Endothelial cell of umbilical vein (primary cell): ENCODE data around the gene ASB7. TPM values are rescaled to one million over a fixed set of nuclear protein-coding genes. Genes with fewer than 3 reads are reported as not detected.

Experiments
- BruUV-seq: library from RNA; stranded (reverse); fragments of 400-500 nt; replicated peaks from 2 replicates; lab custom pipeline; 2021; lab: Mats Ljungman, UMichigan
- CTCF ChIA-PET: fragments of 300-600, 350-600 bp; sonication (Branson Sonifier 250); formaldehyde crosslinking; loops from one replicate; lab custom pipeline; 2021; ENCODE audit warnings: antibody characterized with exemption, inconsistent platforms; lab: Charles Lee
- POLR2A ChIA-PET: fragments of 300-600, 350-600 bp; sonication (Branson Sonifier 250); formaldehyde crosslinking; loops from one replicate; lab custom pipeline; 2021; ENCODE audit warnings: antibody characterized with exemption, inconsistent platforms; lab: Charles Lee
- DNase-seq: peaks from one replicate; pipeline ENCODE4 v3.0.0-alpha.2; 2011; ENCODE audit warnings: low read depth, low spot score
- FAIRE-seq: peaks from 2 replicates; lab custom pipeline; 2011; peaks lifted over from hg19 to GRCh38; lab: Jason Lieb, UNC
- H2AFZ ChIP-seq: 2 replicates; pipeline ENCODE4 v1.6.0; 2012; ENCODE audit warnings: low read depth, low read length, control low read depth, inconsistent platforms
- H3K27ac ChIP-seq: 2 replicates; pipeline ENCODE4 v1.5.1; 2011; ENCODE audit warnings: low read depth, mild to moderate bottlenecking, control low read depth, low read length, moderate library complexity; ENCODE audit not compliant: insufficient read depth
- H3K27me3 ChIP-seq, 2 experiments: 2 replicates each; pipeline versions ENCODE4 v1.6.0 to v1.6.1; 2011; ENCODE audit warnings: low read length in 2 of 2, mixed read lengths in 1 of 2; ENCODE audit not compliant: control insufficient read depth in 2 of 2, insufficient read depth in 2 of 2
- H3K36me3 ChIP-seq, 2 experiments: 2 replicates in 1 of 2; 3 replicates in 1 of 2; pipeline ENCODE4 v1.5.1; 2011; ENCODE audit warnings: low read length in 2 of 2, mild to moderate bottlenecking in 1 of 2, moderate library complexity in 1 of 2; ENCODE audit not compliant: control insufficient read depth in 2 of 2, insufficient read depth in 2 of 2; ENCODE audit errors: extremely low read depth in 1 of 2
- H3K4me1 ChIP-seq: 3 replicates; pipeline ENCODE4 v1.5.1; 2011; ENCODE audit warnings: mild to moderate bottlenecking, low read length; ENCODE audit not compliant: control insufficient read depth, insufficient read depth; ENCODE audit errors: extremely low read depth
- H3K4me2 ChIP-seq: 2 replicates; pipeline ENCODE4 v1.6.1; 2011; ENCODE audit warnings: low read length, control low read depth, mixed read lengths; ENCODE audit not compliant: insufficient read depth
- H3K4me3 ChIP-seq, 3 experiments: fragments of 200-600 bp in 1 of 3; sonication (generic), shearing (Covaris generic) in 1 of 3; replicated peaks in 1 of 3; 2 replicates each; pipeline ENCODE4 v1.5.1; 2011 to 2016; ENCODE audit warnings: control low read depth in 3 of 3, low read length in 3 of 3, mild to moderate bottlenecking in 2 of 3, inconsistent platforms in 1 of 3, low read depth in 1 of 3, moderate library complexity in 1 of 3; ENCODE audit not compliant: insufficient read depth in 1 of 3
- H3K79me2 ChIP-seq: 2 replicates; pipeline ENCODE4 v1.6.0; 2012; ENCODE audit warnings: low read length, inconsistent platforms; ENCODE audit not compliant: control insufficient read depth, insufficient read depth
- H3K9ac ChIP-seq: replicated peaks from 2 replicates; pipeline ENCODE3; 2011; ENCODE audit warnings: low read length, control low read depth; ENCODE audit not compliant: insufficient read depth; ENCODE audit errors: extremely low read depth
- H3K9me1 ChIP-seq: replicated peaks from 3 replicates; pipeline ENCODE4 v1.6.0; 2011; ENCODE audit warnings: mild to moderate bottlenecking, low read length; ENCODE audit not compliant: control insufficient read depth, insufficient read depth; ENCODE audit errors: extremely low read depth
- H3K9me3 ChIP-seq: replicated peaks from 2 replicates; pipeline ENCODE4 v1.5.1; 2012; ENCODE audit warnings: low read length, inconsistent platforms; ENCODE audit not compliant: control insufficient read depth, insufficient read depth
- H4K20me1 ChIP-seq: replicated peaks from 2 replicates; pipeline ENCODE3; 2011; ENCODE audit warnings: mild to moderate bottlenecking, low read length; ENCODE audit not compliant: control insufficient read depth, insufficient read depth; ENCODE audit errors: extremely low read depth
- EZH2 ChIP-seq: IDR thresholded peaks from 2 replicates; pipeline ENCODE4 v1.6.1; 2012; ENCODE audit warnings: borderline replicate concordance, low read depth, mild to moderate bottlenecking, moderate library complexity, low read length, inconsistent platforms; ENCODE audit not compliant: severe bottlenecking
- FOS ChIP-seq: IDR thresholded peaks from 2 replicates; pipeline ENCODE4 v1.6.1; 2011; ENCODE audit warnings: mild to moderate bottlenecking, low read length, moderate library complexity, borderline replicate concordance; ENCODE audit not compliant: insufficient read depth
- GATA2 ChIP-seq: IDR thresholded peaks from 2 replicates; pipeline ENCODE4 v1.7.0; 2011; ENCODE audit warnings: low read depth, mild to moderate bottlenecking, moderate library complexity, mixed read lengths, low read length; ENCODE audit not compliant: insufficient read length, insufficient read depth
- JUN ChIP-seq: IDR thresholded peaks from 2 replicates; pipeline ENCODE4 v1.6.1; 2011; ENCODE audit warnings: borderline replicate concordance, low read depth; ENCODE audit not compliant: insufficient read length, insufficient read depth
- MYC ChIP-seq: IDR thresholded peaks from one replicate; pipeline ENCODE4 v1.6.1; 2011; ENCODE audit warnings: mild to moderate bottlenecking, low read depth, low read length
- POLR2AphosphoS5 ChIP-seq: IDR thresholded peaks from 2 replicates; pipeline ENCODE4 v1.6.1; 2012; ENCODE audit warnings: low read depth, mild to moderate bottlenecking, control low read depth, low read length, moderate library complexity; ENCODE audit not compliant: insufficient read depth
- dilution Hi-C: fragments of 300-500 bp; cut with MboI; formaldehyde crosslinking; loops from one replicate; pipeline ENCODE4 v1.15.0; 2019; ENCODE audit warnings: low sequenced_read_pairs; ENCODE audit not compliant: extremely low pct_ligation_motif_present
- intact Hi-C: fragments of 100-400 bp; cut with micrococcal nuclease; formaldehyde crosslinking; loops from one replicate; pipeline ENCODE4 v1.10.0; 2022
- polyA plus RNA-seq, 4 experiments: library from polyadenylated mRNA; depleted of rRNA in 3 of 4; stranded (reverse) in 3 of 4; unstranded in 1 of 4; fragments of >200 nt; gene quantifications; 2 replicates each; pipeline versions ENCODE4 v1.2.1 to v1.2.3, GENCODE V29; 2011 to 2012; ENCODE audit warnings: missing spikeins in 1 of 4
- total RNA-seq: library from RNA; stranded (reverse); gene quantifications from 2 replicates; pipeline ENCODE4 v1.2.3, GENCODE V29; 2021
- TF ChIP-seq, protein P1 (sequence below), 2 donors: IDR thresholded peaks; 1 replicate in 1 of 2; 2 replicates in 1 of 2; pipeline ENCODE4 v1.5.1; 2011; ENCODE audit warnings: low read length in 2 of 2, mild to moderate bottlenecking in 2 of 2, moderate library complexity in 2 of 2, control low read depth in 1 of 2, inconsistent platforms in 1 of 2, low read depth in 1 of 2; ENCODE audit not compliant: insufficient read depth in 1 of 2; ENCODE audit errors: extremely low read depth in 1 of 2
- TF ChIP-seq, protein P2 (sequence below): IDR thresholded peaks from 2 replicates; pipeline ENCODE4 v1.6.1; 2011; ENCODE audit not compliant: insufficient read depth, insufficient read length

The ASB7 gene
- total and polyA plus RNA-seq, 2 donors (not counting 3 experiments of a cell fraction or from before 2014, with no cell fraction given): 6.8 to 13.3 TPM

- intact Hi-C loops: loop anchor here (1.0 kb wide), 1 partner anchor 229 kb away; no protein-coding TSS in a partner anchor
- H3K4me2 ChIP-seq: no peak overlapping the region
- H3K9ac ChIP-seq: no peak overlapping the region
- H4K20me1 ChIP-seq: no peaks in the 10 kb centered on the region
- no peaks in the 10 kb centered on the region for H3K4me1 ChIP-seq
- H2AFZ ChIP-seq: no peak overlapping the region
- peaks cover 2 to 11% of the 10 kb centered on the region in 2 experiments for H3K36me3 ChIP-seq
- ChIA-PET POLR2A (no interaction called here), CTCF (interaction anchor here (0.7 to 2.9 kb wide), 4 partner anchors 221 to 1298 kb away, joined by 3 to 16 read pairs (median 4); partner anchors contain the start of gene ADAMTS17)
- H3K27me3 ChIP-seq: no peaks in the 10 kb centered on the region
- no peak for TF ChIP-seq JUN
- no peak for TF ChIP-seq MYC
- no peak for TF ChIP-seq GATA2
- TF ChIP-seq, protein P1, sequence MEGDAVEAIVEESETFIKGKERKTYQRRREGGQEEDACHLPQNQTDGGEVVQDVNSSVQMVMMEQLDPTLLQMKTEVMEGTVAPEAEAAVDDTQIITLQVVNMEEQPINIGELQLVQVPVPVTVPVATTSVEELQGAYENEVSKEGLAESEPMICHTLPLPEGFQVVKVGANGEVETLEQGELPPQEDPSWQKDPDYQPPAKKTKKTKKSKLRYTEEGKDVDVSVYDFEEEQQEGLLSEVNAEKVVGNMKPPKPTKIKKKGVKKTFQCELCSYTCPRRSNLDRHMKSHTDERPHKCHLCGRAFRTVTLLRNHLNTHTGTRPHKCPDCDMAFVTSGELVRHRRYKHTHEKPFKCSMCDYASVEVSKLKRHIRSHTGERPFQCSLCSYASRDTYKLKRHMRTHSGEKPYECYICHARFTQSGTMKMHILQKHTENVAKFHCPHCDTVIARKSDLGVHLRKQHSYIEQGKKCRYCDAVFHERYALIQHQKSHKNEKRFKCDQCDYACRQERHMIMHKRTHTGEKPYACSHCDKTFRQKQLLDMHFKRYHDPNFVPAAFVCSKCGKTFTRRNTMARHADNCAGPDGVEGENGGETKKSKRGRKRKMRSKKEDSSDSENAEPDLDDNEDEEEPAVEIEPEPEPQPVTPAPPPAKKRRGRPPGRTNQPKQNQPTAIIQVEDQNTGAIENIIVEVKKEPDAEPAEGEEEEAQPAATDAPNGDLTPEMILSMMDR (IDR thresholded peaks at IDR 0.05; ENCODE audit: extremely low read depth in 1 of 2, insufficient read depth in 1 of 2, low read depth in 1 of 2, low read length in 2 of 2): no peak
- no peak for TF ChIP-seq EZH2
- TF ChIP-seq FOS: no peak
- TF ChIP-seq POLR2AphosphoS5: no peak
- TF ChIP-seq, protein P2, sequence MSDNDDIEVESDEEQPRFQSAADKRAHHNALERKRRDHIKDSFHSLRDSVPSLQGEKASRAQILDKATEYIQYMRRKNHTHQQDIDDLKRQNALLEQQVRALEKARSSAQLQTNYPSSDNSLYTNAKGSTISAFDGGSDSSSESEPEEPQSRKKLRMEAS: no peak
- no TSS peak for BruUV-seq
- H3K4me3 ChIP-seq: no peak overlapping the region
- H3K9me3 ChIP-seq: no peaks in the 10 kb centered on the region
- H3K79me2 ChIP-seq: no peaks in the 10 kb centered on the region
- no peak overlapping the region for H3K27ac ChIP-seq
- DNase-seq (no peak), FAIRE-seq (no peak)
- no peaks in the 10 kb centered on the region for H3K9me1 ChIP-seq
- dilution Hi-C loops: no loop called here
Observed at GRCh38 chr15:100570735-100571313, 31.6 kb upstream of the ASB7 start.
